ENCODE data around the gene LAMTOR1.

DNA sequence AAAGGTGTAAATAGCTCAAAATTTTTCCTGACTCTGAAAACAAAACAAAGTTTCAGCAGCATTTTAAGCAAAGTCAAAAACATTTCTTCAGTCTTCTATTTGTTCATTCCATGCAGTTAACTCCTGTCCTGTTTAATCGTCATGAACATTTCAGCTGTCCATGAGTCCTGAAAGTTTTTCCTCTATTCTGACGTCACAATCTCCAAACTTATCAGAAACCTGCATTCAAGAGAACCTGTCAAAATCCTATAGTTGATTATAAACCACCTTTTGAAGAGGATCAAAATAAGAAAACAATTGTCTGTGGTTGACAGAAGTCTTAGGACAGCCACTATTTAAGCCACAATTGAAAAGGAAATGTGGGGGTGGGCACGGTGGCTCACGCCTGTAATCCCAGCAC is 47.8 kb upstream of the LAMTOR1 start:
- TF ChIP-seq, protein P1, sequence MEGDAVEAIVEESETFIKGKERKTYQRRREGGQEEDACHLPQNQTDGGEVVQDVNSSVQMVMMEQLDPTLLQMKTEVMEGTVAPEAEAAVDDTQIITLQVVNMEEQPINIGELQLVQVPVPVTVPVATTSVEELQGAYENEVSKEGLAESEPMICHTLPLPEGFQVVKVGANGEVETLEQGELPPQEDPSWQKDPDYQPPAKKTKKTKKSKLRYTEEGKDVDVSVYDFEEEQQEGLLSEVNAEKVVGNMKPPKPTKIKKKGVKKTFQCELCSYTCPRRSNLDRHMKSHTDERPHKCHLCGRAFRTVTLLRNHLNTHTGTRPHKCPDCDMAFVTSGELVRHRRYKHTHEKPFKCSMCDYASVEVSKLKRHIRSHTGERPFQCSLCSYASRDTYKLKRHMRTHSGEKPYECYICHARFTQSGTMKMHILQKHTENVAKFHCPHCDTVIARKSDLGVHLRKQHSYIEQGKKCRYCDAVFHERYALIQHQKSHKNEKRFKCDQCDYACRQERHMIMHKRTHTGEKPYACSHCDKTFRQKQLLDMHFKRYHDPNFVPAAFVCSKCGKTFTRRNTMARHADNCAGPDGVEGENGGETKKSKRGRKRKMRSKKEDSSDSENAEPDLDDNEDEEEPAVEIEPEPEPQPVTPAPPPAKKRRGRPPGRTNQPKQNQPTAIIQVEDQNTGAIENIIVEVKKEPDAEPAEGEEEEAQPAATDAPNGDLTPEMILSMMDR (IDR thresholded peaks at IDR 0.05; ENCODE audit: insufficient read depth, low read length, poor library complexity, severe bottlenecking), result no peak
- TF ChIP-seq EZH2phosphoT487 (conservative IDR thresholded peaks at IDR 0.05; ENCODE audit: low read length), result no peak

Data from SU-DHL-6 (cell line).